H7 (cell line): ENCODE results near the gene MRPL53. TPM values are rescaled to one million over a fixed set of nuclear protein-coding genes. Genes with fewer than 3 reads are reported as not detected.
"Not testable (repeated sequence)": the region's sequence is repeated elsewhere in the genome, so short reads cannot be mapped to it uniquely, and the experiment has no call there.

Source experiments
- DNase-seq: peaks from one replicate; pipeline ENCODE4 v3.0.0; 2012
- H3K27me3 ChIP-seq: 2 replicates; pipeline ENCODE4 v1.6.0; 2011; ENCODE audit warnings: mild to moderate bottlenecking, low read length; ENCODE audit not compliant: control insufficient read depth, insufficient read depth
- H3K36me3 ChIP-seq: replicated peaks from 2 replicates; pipeline ENCODE4 v1.5.1; 2011; ENCODE audit warnings: low read length; ENCODE audit not compliant: control insufficient read depth, insufficient read depth
- H3K4me3 ChIP-seq: 2 replicates; pipeline ENCODE4 v1.5.1; 2011; ENCODE audit warnings: low read depth, mild to moderate bottlenecking, control low read depth, low read length, moderate library complexity; ENCODE audit not compliant: insufficient read depth
- total RNA-seq: library from RNA; depleted of rRNA; stranded (reverse); fragments of >200 nt; shearing (Covaris generic); gene quantifications from 2 replicates; pipeline ENCODE4 v1.2.3, GENCODE V29; 2014

Gene MRPL53
- total RNA-seq, 1 experiment from 2014 or later, result 25.9 TPM

GRCh38 chr2:74496997-74497776 lies 24.7 kb upstream of the MRPL53 start:
- H3K4me3 ChIP-seq, result peak overlapping the region; percentile 40; the same call in 1 of the 2 replicates
- peaks cover 70% of the 10 kb centered on the region for H3K27me3 ChIP-seq
- no peak for DNase-seq
- peaks cover 5% of the 10 kb centered on the region for H3K36me3 ChIP-seq

- peaks cover 20% of the 10 kb centered on the region for H3K36me3 ChIP-seq
- no peak for DNase-seq
- peaks cover 52% of the 10 kb centered on the region for H3K27me3 ChIP-seq
- H3K4me3 ChIP-seq, result no peak overlapping the region
Measured at GRCh38 chr2:74495440-74495839, 23.0 kb upstream of the MRPL53 start.

GRCh38 chr2:74493546-74493945 lies 21.1 kb upstream of the MRPL53 start:
- Histone ChIP-seq H3K27me3 (peaks cover 34% of the 10 kb centered on the region), H3K36me3 (peaks cover 22% of the 10 kb centered on the region), H3K4me3 (no peak overlapping the region)
- DNase-seq, result no peak

DNA sequence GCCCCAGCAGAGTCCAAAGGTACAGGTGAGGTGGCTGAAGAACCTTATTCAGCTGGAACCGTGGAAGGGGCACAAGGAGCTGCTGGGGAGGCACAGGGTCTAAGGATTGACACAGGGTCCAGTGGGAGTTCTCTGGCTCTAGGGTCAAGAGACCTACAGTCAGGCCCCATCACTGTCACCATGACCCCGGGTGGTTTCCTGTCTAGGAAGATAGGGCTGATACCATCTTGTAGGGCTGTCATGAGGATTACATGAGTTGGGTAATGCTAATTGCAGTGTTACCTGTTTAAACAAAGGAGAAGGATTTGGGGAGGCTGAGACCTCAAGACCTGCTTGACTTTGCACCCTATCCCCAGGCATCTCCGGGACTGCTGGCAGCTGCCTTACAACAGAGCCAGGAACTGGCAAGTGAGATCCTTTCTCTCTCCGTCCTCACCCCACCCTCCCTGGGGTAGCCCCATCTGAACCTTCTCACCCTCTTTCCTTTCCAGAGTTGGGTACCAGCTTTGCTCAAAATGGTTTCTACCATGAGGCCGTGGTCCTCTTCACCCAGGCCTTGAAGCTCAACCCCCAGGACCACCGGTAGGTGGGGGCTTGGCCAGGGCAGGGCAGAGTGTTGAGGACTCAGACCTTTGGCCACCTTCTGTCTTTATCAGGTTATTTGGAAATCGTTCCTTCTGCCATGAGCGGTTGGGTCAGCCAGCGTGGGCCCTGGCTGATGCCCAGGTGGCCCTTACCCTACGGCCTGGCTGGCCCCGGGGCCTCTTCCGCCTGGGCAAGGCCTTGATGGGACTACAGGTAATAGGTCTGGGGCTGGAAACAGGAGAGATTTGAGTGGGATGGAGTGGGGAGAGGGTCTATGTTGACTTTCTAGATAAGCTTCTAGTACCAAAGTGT lies 19.4 kb upstream of the MRPL53 start:
- peaks cover 17% of the 10 kb centered on the region for H3K27me3 ChIP-seq
- DNase-seq, result no peak
- H3K4me3 ChIP-seq, result no peak overlapping the region
- peaks cover 22% of the 10 kb centered on the region for H3K36me3 ChIP-seq

GRCh38 chr2:74489906-74490305 lies 17.4 kb upstream of the MRPL53 start:
- DNase-seq, result no peak
- no peak overlapping the region for H3K4me3 ChIP-seq

DNA sequence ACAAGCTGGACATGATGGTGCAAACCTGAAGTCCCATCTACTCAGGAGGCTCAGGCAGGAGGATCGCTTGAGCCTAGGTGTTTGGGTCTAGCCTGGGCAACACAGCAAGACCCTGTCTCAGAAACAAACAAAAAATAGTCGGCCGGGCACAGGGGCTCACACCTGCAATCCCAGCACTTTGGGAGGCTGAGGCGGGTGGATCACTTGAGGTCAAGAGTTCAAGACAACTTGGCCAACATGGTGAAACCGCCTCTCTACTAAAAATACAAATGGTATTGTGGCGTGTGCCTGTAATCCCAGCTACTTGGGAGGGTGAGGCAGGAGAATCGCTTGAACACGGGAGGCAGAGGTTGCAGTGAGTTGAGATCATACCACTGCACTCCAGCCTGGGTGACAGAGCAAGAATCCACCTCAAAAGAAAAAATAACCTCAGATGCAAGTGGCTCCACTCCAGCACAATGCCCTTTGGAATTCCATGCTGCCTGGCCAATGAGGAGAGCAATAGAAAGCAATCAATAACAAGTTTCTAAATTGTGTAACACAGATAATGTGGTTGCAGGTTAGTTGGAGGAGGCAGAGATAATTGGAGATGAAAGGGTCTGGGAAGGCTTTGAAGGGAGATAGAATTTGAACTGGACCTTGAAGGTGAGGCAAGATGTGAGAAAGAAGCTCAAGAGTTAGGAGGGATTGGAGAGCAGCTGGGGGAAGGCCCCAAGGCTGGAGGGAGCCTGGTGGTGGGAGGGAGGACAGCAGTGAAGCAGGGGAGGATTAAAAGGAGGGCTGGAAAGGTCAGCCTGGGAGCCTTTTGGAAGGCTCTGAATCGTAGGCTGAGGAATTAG lies 16.4 kb upstream of the MRPL53 start:
- no peaks in the 10 kb centered on the region for H3K27me3 ChIP-seq
- DNase-seq, result no peak
- peaks cover 22% of the 10 kb centered on the region for H3K36me3 ChIP-seq
- H3K4me3 ChIP-seq, result no peak overlapping the region

More at GRCh38 chr2:74489906-74490305, 17.4 kb upstream of the MRPL53 start:
- H3K36me3 ChIP-seq, result peaks cover 22% of the 10 kb centered on the region
- no peaks in the 10 kb centered on the region; the same call in 1 of the 2 replicates for H3K27me3 ChIP-seq

GRCh38 chr2:74486141-74486540 lies 13.7 kb upstream of the MRPL53 start:
- Histone ChIP-seq H3K36me3 (peaks cover 11% of the 10 kb centered on the region), H3K27me3 (no peaks in the 10 kb centered on the region; the same call in 1 of the 2 replicates), H3K4me3 (no peak overlapping the region)
- no peak for DNase-seq

DNA sequence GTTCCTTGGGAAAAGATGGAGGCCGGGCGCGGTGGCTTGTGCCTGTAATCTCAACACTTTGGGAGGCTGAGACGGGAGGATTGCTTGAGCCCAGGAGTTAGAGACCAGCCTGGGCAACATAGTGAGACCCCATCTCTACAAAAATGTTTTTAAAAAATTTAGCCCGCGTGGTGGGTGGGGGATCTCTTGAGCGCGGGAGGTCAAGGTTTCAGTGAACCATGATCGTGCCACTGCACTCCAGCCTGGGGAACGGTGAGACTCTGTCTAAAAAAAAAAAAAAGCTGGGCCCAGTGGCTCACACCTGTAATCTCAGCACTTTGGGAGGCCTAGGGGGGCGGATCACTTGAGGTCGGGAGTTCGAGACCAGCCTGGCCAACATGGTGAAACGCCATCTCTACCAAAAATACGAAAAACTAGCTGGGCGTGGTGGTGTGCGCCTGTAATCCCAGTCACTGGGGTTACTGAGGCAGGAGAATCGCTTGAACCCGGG lies 11.2 kb upstream of the MRPL53 start:
- H3K27me3 ChIP-seq, H3K36me3 ChIP-seq, DNase-seq: not testable (repeated sequence)
- peak overlapping the region; percentile 93 for H3K4me3 ChIP-seq

- Histone ChIP-seq H3K27me3 (no peaks in the 10 kb centered on the region; the same call in 1 of the 2 replicates), H3K36me3 (peaks cover 7% of the 10 kb centered on the region)
- DNase-seq, result peak; percentile 94
Measured at GRCh38 chr2:74482801-74483674, 10.6 kb upstream of the MRPL53 start, which contains the start of the genes CCDC142 and TTC31. Gene CCDC142 (minus strand): TSS chr2:74482998. CDS start chr2:74482837, 161 bp downstream. Gene TTC31 (plus strand): TSS chr2:74483081. CDS start chr2:74483096, 15 bp downstream.

DNA sequence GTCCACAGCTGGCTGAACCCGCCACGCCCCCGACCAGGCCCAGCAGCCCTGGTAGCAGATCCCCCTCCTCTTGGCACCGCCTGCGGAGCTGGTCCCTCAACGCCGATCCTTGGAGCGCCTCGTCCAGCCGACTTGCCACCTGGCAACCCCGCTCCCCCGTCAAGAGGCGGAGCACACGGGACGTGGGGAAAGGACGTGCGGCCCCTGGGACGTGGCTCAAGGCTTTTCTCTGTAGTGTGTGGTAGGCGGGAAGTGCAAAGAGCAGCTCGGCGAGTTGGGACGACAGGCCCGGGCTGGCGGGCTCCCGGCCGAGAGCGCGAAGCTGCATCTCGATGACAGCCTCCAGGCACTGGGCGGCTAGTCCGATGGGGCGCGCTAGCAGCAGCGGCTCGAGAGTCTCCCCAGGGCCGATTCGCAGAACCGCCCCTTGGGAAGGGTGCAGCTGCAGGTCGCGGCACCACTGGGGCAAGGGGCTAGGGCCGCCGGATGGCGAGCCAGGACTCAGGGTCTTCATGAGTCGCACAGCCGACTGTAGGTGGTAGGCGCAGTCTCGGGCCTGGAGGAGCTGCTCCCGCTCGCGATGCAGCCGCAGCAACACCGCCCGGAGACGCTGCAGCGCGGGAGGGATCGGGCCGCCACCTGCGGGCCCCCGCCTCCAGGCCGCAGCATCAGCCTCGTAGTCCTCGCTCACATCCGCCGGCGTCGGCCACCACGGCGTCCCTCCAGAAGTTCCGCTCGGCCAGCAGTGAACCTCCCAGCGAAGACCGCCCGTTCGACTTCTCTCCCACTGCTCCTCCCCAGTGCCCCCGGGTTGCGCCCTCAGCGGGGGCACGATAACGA lies 9.7 kb upstream of the MRPL53 start:
- DNase-seq, result peak; percentile 83
- no peaks in the 10 kb centered on the region; the same call in 1 of the 2 replicates for H3K27me3 ChIP-seq
- H3K4me3 ChIP-seq, result peak overlapping the region; percentile 93
- H3K36me3 ChIP-seq, result peaks cover 7% of the 10 kb centered on the region

More at GRCh38 chr2:74482801-74483674, 10.6 kb upstream of the MRPL53 start, which contains the start of the genes CCDC142 and TTC31:
- peak within 1 kb of the TSS; percentile 93 for H3K4me3 ChIP-seq

DNA sequence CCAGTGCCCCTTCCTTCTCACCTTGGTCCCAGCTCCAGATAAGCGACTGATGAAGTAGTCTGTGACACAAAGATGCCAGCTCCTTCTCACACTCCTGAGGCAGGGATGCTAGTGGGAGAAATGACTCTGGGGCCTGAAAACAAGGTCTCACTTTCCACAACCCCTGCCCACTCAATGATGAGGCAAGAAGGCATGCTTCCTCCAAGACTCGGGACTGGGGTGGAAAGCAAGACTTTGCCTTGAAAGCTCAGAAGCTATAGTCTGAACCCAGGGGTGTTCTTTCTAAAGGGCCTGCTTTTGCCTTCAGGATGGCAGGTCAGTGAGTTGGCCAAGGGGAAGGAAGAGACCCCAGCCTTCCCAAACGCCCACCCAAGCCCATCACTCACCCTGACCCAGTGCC lies 9.0 kb upstream of the MRPL53 start:
- H3K36me3 ChIP-seq, result peaks cover 7% of the 10 kb centered on the region
- no peak for DNase-seq
- H3K27me3 ChIP-seq, result no peaks in the 10 kb centered on the region; the same call in 1 of the 2 replicates
- H3K4me3 ChIP-seq, result peak overlapping the region; percentile 93

DNA sequence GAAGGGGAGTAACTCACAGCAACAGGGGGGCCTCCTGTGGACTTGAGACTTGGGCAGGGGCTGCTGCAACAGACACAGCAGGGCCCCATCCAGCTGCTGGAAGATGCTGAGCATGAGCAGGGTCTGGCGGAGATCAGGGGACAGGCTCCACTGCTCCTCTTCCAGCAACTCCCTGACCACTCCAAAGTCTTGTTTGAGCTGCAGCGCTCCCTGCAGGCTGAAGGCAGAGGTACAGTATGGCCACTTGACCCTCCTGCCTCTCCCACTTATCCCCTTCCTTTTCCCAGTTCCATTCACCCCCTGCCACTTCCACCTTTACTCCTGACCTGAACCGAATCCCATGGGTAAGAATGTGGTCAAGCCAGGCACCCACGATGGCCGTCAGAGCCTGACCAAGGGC lies 2.4 kb upstream of the MRPL53 start:
- peak; percentile 68 for DNase-seq
- peaks cover 8% of the 10 kb centered on the region for H3K36me3 ChIP-seq
- no peaks in the 10 kb centered on the region for H3K27me3 ChIP-seq
- H3K4me3 ChIP-seq, result no peak overlapping the region
